HFFc6 (cell line): ENCODE measurements around the gene TMEM54. TPM values are rescaled to one million over a fixed set of nuclear protein-coding genes. Genes with fewer than 3 reads are reported as not detected.
A peak's percentile ranks its signal among the peaks of the same experiment; 100 is the strongest.

Experiments
- DNase-seq: peaks from one replicate; pipeline ENCODE4 v3.0.0-alpha.2; 2018
- H3K27ac Mint-ChIP-seq: 2 replicates; pipeline ENCODE4 v1.8.0; 2020; ENCODE audit warnings: mild to moderate bottlenecking, mixed read lengths
- H3K27me3 Mint-ChIP-seq: 2 replicates; pipeline ENCODE4 v1.8.0; 2021; ENCODE audit warnings: mild to moderate bottlenecking, moderate library complexity, mixed read lengths; ENCODE audit not compliant: insufficient read depth
- H3K36me3 Mint-ChIP-seq: 2 replicates; pipeline ENCODE4 v1.8.0; 2021; ENCODE audit warnings: low read depth, mixed read lengths
- H3K4me1 Mint-ChIP-seq: 2 replicates; pipeline ENCODE4 v1.8.0; 2020; ENCODE audit warnings: low read depth, mixed read lengths
- H3K4me3 Mint-ChIP-seq: 2 replicates; pipeline ENCODE4 v1.8.0; 2020; ENCODE audit warnings: mild to moderate bottlenecking, moderate library complexity, mixed read lengths
- H3K9me3 Mint-ChIP-seq: 2 replicates; pipeline ENCODE4 v1.8.0; 2020; ENCODE audit warnings: mild to moderate bottlenecking, mixed read lengths
- total RNA-seq, 6 experiments: library from RNA; stranded (reverse); fragmentation: NEBNext Ultra II Directional; extraction: Animal tissue kit (Norgen Biotek cat#: 25700); gene quantifications; 2 replicates in 1 of 6; 3 replicates in 5 of 6; pipeline ENCODE4 v1.2.3, GENCODE V29; 2021
- TF ChIP-seq, protein P1 (sequence below): fragments of 200-600 bp; sonication (generic); IDR thresholded peaks from 2 replicates; pipeline ENCODE4 v1.5.0; 2021; ENCODE audit warnings: antibody characterized with exemption, mild to moderate bottlenecking

TMEM54 gene
- total RNA-seq, 6 experiments from 2014 or later, result 23.4 to 31.4 (median 25.8) TPM

DNA sequence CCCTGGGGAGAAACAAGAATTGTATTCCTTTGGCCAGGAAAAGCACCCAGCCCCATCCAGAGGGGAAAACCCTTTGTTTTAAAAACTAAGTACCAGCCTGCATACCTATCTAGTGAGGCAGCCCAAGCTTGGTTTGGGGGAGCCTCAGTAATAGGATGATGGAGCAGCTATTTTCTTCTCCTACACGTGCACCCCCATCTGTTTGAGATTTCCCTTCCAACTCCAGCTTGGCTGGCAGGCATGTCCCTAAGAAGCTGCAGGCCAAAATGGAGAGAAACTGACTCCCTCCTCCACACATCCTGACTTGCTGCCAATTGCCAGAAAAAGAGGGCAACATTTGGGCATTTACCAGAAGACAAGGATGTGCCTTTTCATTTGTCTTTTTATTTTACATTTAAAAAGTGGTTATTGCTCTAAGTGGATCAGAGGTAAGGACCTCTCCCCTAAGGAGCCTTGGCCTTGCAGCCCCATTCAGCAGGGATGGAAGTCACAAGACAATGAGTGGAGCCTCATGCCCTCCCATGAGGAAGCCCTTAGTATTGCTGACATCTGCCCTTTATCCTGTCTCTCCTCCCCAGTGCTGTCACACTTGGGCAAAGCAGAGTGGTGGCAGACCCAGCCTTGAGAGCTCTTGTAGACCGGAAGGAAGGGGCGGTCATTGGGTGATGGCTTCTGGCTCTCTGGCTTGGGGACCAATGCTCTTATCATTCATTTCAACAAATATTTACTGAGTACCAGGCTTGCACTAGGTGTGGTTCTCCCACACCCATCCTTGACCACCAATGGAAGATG is 39.1 kb downstream of the TMEM54 start:
- H3K27ac Mint-ChIP-seq, result peak overlapping the region; percentile 84
- H3K27me3 Mint-ChIP-seq, result no peaks in the 10 kb centered on the region; the same call in 1 of the 2 replicates
- peak; percentile 50 for DNase-seq
- TF ChIP-seq, protein P1, sequence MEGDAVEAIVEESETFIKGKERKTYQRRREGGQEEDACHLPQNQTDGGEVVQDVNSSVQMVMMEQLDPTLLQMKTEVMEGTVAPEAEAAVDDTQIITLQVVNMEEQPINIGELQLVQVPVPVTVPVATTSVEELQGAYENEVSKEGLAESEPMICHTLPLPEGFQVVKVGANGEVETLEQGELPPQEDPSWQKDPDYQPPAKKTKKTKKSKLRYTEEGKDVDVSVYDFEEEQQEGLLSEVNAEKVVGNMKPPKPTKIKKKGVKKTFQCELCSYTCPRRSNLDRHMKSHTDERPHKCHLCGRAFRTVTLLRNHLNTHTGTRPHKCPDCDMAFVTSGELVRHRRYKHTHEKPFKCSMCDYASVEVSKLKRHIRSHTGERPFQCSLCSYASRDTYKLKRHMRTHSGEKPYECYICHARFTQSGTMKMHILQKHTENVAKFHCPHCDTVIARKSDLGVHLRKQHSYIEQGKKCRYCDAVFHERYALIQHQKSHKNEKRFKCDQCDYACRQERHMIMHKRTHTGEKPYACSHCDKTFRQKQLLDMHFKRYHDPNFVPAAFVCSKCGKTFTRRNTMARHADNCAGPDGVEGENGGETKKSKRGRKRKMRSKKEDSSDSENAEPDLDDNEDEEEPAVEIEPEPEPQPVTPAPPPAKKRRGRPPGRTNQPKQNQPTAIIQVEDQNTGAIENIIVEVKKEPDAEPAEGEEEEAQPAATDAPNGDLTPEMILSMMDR, result no peak
- no peaks in the 10 kb centered on the region for H3K9me3 Mint-ChIP-seq
- peak overlapping the region; percentile 52 for H3K4me3 Mint-ChIP-seq
- peaks cover 8% of the 10 kb centered on the region for H3K36me3 Mint-ChIP-seq
- peaks cover 23% of the 10 kb centered on the region for H3K4me1 Mint-ChIP-seq

- peaks cover 8% of the 10 kb centered on the region for H3K36me3 Mint-ChIP-seq
- H3K27ac Mint-ChIP-seq, result no peak overlapping the region
- H3K4me1 Mint-ChIP-seq, result peaks cover 23% of the 10 kb centered on the region
- TF ChIP-seq, protein P1, result no peak
- H3K4me3 Mint-ChIP-seq, result no peak overlapping the region
- H3K27me3 Mint-ChIP-seq, result no peaks in the 10 kb centered on the region
- no peak for DNase-seq
- no peaks in the 10 kb centered on the region for H3K9me3 Mint-ChIP-seq
Observed at GRCh38 chr1:32860566-32860965, 40.6 kb downstream of the TMEM54 start.

DNA sequence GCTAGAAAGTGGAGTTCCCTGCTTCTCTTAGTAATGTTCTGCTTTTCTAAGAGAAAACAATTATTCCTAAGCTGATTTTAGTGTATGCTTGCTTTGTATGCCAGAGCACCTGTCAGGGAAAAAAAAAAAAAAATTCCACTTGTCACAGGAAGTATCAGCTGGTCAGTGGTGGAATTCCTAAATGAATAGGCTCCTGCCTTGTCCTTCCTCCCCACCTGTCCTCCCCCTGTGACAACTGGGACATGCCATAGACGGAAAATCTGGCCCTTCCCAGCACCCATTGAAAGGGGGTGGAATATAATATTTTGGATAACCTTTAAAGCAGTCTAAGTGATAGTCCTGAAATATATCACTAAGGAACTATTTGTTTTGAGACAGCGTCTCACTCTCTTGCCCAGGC is 41.3 kb downstream of the TMEM54 start:
- H3K4me1 Mint-ChIP-seq, result peaks cover 23% of the 10 kb centered on the region
- no peaks in the 10 kb centered on the region for H3K9me3 Mint-ChIP-seq
- TF ChIP-seq, protein P1, result no peak
- H3K4me3 Mint-ChIP-seq, result no peak overlapping the region
- H3K27me3 Mint-ChIP-seq, result no peaks in the 10 kb centered on the region
- peaks cover 8% of the 10 kb centered on the region for H3K36me3 Mint-ChIP-seq
- no peak for DNase-seq
- H3K27ac Mint-ChIP-seq, result no peak overlapping the region

DNA sequence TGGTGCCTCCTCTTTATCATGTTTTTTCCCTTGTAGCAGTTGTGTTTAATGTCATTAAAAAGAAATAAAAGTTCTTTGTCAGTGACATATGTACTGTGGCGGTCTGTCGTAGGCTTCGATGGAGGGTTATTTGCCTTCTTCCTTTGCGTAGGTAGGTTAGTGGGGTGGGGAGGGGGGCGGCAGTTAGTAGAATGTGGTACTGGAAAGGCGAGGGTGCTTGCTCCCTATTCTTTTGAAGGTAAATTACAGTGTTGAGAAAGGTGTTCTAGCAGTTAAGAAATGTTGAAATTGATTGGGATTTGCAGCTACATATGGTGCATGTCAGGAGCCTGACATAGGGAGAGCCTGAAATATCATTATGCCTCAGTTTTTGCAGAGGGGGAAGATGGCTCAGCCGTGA is 42.4 kb downstream of the TMEM54 start:
- Mint-ChIP-seq H3K27ac (no peak overlapping the region), H3K27me3 (no peaks in the 10 kb centered on the region), H3K9me3 (no peaks in the 10 kb centered on the region), H3K4me3 (no peak overlapping the region), H3K36me3 (peaks cover 8% of the 10 kb centered on the region), H3K4me1 (peaks cover 23% of the 10 kb centered on the region)
- TF ChIP-seq, protein P1, result no peak
- no peak for DNase-seq

GRCh38 chr1:32858136-32858535 is 43.1 kb downstream of the TMEM54 start:
- H3K27ac Mint-ChIP-seq, result no peak overlapping the region
- no peak overlapping the region for H3K4me3 Mint-ChIP-seq
- H3K9me3 Mint-ChIP-seq, result no peaks in the 10 kb centered on the region
- H3K4me1 Mint-ChIP-seq, result peaks cover 23% of the 10 kb centered on the region
- DNase-seq, result no peak
- H3K27me3 Mint-ChIP-seq, result no peaks in the 10 kb centered on the region
- TF ChIP-seq, protein P1, result no peak
- peaks cover 10% of the 10 kb centered on the region for H3K36me3 Mint-ChIP-seq
